GM23338 (cell line): ENCODE data around the gene GDPD4. TPM values are rescaled to one million over a fixed set of nuclear protein-coding genes. Genes with fewer than 3 reads are reported as not detected.

Source experiments
- ATAC-seq: fragments of 200-7000 bp; cut with Tn5 transposase; 3 replicates; pipeline ENCODE4 v1.9.1; 2020
- DNase-seq: peaks from one replicate; pipeline ENCODE4 v3.0.0-alpha.2; 2015; ENCODE audit warnings: low spot score
- H2AFZ ChIP-seq: fragments of 200-600 bp; sonication (generic); 2 replicates; pipeline ENCODE4 v1.8.0; 2016; ENCODE audit warnings: antibody characterized with exemption, mild to moderate bottlenecking, moderate library complexity
- H3F3A ChIP-seq: fragments of 200-600 bp; sonication (generic); replicated peaks from 2 replicates; pipeline ENCODE4 v1.8.0; 2017; ENCODE audit warnings: antibody characterized with exemption, mixed run types, low read depth
- H3K27ac ChIP-seq: fragments of 200-600 bp; sonication (generic); 2 replicates; pipeline ENCODE4 v1.6.1; 2016; ENCODE audit warnings: low read depth
- H3K27me3 ChIP-seq: fragments of 200-600 bp; sonication (generic); 2 replicates; pipeline ENCODE4 v1.8.0; 2016; ENCODE audit warnings: mild to moderate bottlenecking, mixed run types, moderate library complexity; ENCODE audit not compliant: insufficient read depth
- H3K36me3 ChIP-seq: fragments of 200-600 bp; sonication (generic); 2 replicates; pipeline ENCODE4 v1.8.0; 2016; ENCODE audit warnings: mild to moderate bottlenecking; ENCODE audit not compliant: insufficient read depth
- H3K4me1 ChIP-seq: fragments of 200-600 bp; sonication (generic); 2 replicates; pipeline ENCODE4 v1.8.0; 2016; ENCODE audit warnings: mild to moderate bottlenecking, moderate library complexity; ENCODE audit not compliant: insufficient read depth
- H3K4me2 ChIP-seq: fragments of 200-600 bp; sonication (generic); 2 replicates; pipeline ENCODE4 v1.7.1; 2017; ENCODE audit warnings: mixed run types
- H3K4me3 ChIP-seq: fragments of 200-600 bp; sonication (generic); 2 replicates; pipeline ENCODE4 v1.6.1; 2016; ENCODE audit warnings: mixed run types
- H3K79me2 ChIP-seq: fragments of 200-600 bp; sonication (generic); replicated peaks from 2 replicates; pipeline ENCODE4 v1.8.0; 2017; ENCODE audit warnings: mild to moderate bottlenecking; ENCODE audit not compliant: insufficient read depth
- H3K9me2 ChIP-seq: fragments of 200-600 bp; sonication (generic); 2 replicates; pipeline ENCODE4 v1.8.0; 2017; ENCODE audit not compliant: insufficient read depth
- H4K20me1 ChIP-seq: fragments of 200-600 bp; sonication (generic); replicated peaks from 2 replicates; pipeline ENCODE4 v1.8.0; 2017; ENCODE audit warnings: mild to moderate bottlenecking; ENCODE audit not compliant: insufficient read depth
- H3K27ac Mint-ChIP-seq: 2 replicates; pipeline ENCODE4 v1.8.0; 2020; ENCODE audit warnings: inconsistent platforms, mild to moderate bottlenecking, moderate library complexity, mixed read lengths
- H3K27me3 Mint-ChIP-seq: 3 replicates; pipeline ENCODE4 v1.8.0; 2022; ENCODE audit warnings: low read depth, mild to moderate bottlenecking, moderate library complexity, mixed read lengths, inconsistent platforms; ENCODE audit not compliant: insufficient read depth, poor library complexity
- H3K36me3 Mint-ChIP-seq: 3 replicates; pipeline ENCODE4 v1.8.0; 2021; ENCODE audit warnings: low read depth, mild to moderate bottlenecking, inconsistent platforms, moderate library complexity, mixed read lengths
- H3K4me1 Mint-ChIP-seq: 3 replicates; pipeline ENCODE4 v1.8.0; 2020; ENCODE audit warnings: mild to moderate bottlenecking, inconsistent platforms, mixed read lengths
- H3K4me3 Mint-ChIP-seq: 3 replicates; pipeline ENCODE4 v1.8.0; 2021; ENCODE audit warnings: moderate library complexity, mild to moderate bottlenecking, inconsistent platforms, mixed read lengths
- H3K9me3 Mint-ChIP-seq: 3 replicates; pipeline ENCODE4 v1.8.0; 2020; ENCODE audit warnings: moderate library complexity, mild to moderate bottlenecking, inconsistent platforms, mixed read lengths
- CREB1 ChIP-seq: fragments of 250-450 bp; sonication (Bioruptor Pico); IDR thresholded peaks from 2 replicates; pipeline ENCODE4 v1.5.0; 2020; ENCODE audit warnings: low read depth, mild to moderate bottlenecking, moderate library complexity
- EZH2 ChIP-seq: fragments of 200-600 bp; sonication (generic); IDR thresholded peaks from one replicate; pipeline ENCODE4 v1.8.0; 2017; ENCODE audit warnings: antibody characterized with exemption, mild to moderate bottlenecking, low read depth; ENCODE audit not compliant: unreplicated experiment
- EZH2phosphoT487 ChIP-seq: fragments of 200-600 bp; sonication (generic); IDR thresholded peaks from one replicate; pipeline ENCODE4 v1.8.1; 2018; ENCODE audit warnings: antibody characterized with exemption; ENCODE audit not compliant: unreplicated experiment
- JUNB ChIP-seq: IDR thresholded peaks from one replicate; pipeline ENCODE4 v1.6.1; 2016; ENCODE audit warnings: antibody characterized with exemption; ENCODE audit not compliant: unreplicated experiment
- NANOG ChIP-seq: IDR thresholded peaks from 2 replicates; pipeline ENCODE4 v1.6.1; 2016; ENCODE audit warnings: antibody characterized with exemption, borderline replicate concordance
- POLR2AphosphoS5 ChIP-seq: IDR thresholded peaks from 2 replicates; pipeline ENCODE4 v1.6.1; 2016; ENCODE audit warnings: antibody characterized with exemption, low read depth
- REST ChIP-seq: IDR thresholded peaks from one replicate; pipeline ENCODE4 v1.6.1; 2018; ENCODE audit warnings: antibody characterized with exemption; ENCODE audit not compliant: unreplicated experiment
- STAT1 ChIP-seq: IDR thresholded peaks from one replicate; pipeline ENCODE4 v1.6.1; 2016; ENCODE audit warnings: antibody characterized with exemption; ENCODE audit not compliant: unreplicated experiment
- ZNF114 ChIP-seq: fragments of 250-450 bp; sonication (Bioruptor Pico); IDR thresholded peaks from 2 replicates; pipeline ENCODE4 v1.5.0; 2020; ENCODE audit warnings: mild to moderate bottlenecking, moderate library complexity
- ZNF331 ChIP-seq: fragments of 250-450 bp; sonication (Bioruptor Pico); IDR thresholded peaks from 2 replicates; pipeline ENCODE4 v1.5.0; 2020; ENCODE audit warnings: low read depth, mild to moderate bottlenecking, moderate library complexity
- ZNF462 ChIP-seq: fragments of 250-450 bp; sonication (Bioruptor Pico); IDR thresholded peaks from 2 replicates; pipeline ENCODE4 v1.5.0; 2020; ENCODE audit warnings: mild to moderate bottlenecking, moderate library complexity
- polyA plus RNA-seq: library from polyadenylated mRNA; unstranded; fragments of >200 nt; fragmentation: Nextera tagmentation; extraction: Ambion mirVana; gene quantifications from 2 replicates; pipeline ENCODE4 v1.2.1, GENCODE V29; 2016
- total RNA-seq: library from RNA; depleted of rRNA; stranded (reverse); fragments of >200 nt; shearing (Covaris generic); gene quantifications from 2 replicates; pipeline ENCODE4 v1.2.3, GENCODE V29; 2014
- TF ChIP-seq, protein P1 (sequence below): IDR thresholded peaks from 2 replicates; pipeline ENCODE4 v1.6.1; 2016; ENCODE audit warnings: antibody characterized with exemption
- TF ChIP-seq, protein P2 (sequence below), 2 experiments: fragments of 200-600 bp in 1 of 2; sonication (generic) in 1 of 2; conservative IDR thresholded peaks; 2 replicates each; pipeline versions ENCODE4 v1.5.1 to v1.6.1; 2016 to 2017; ENCODE audit warnings: antibody characterized with exemption in 2 of 2, low read depth in 2 of 2, mild to moderate bottlenecking in 2 of 2, moderate library complexity in 1 of 2

Gene GDPD4
- total and polyA plus RNA-seq, 2 experiments from 2014 or later, result not detected

GRCh38 chr11:77223797-77224196 is 77.7 kb downstream of the GDPD4 start:
- Histone ChIP-seq H4K20me1 (no peaks in the 10 kb centered on the region), H3K79me2 (no peaks in the 10 kb centered on the region), H3K36me3 (no peaks in the 10 kb centered on the region), H3K4me1 (no peaks in the 10 kb centered on the region), H3K27me3 (no peaks in the 10 kb centered on the region), H2AFZ (no peak overlapping the region), H3K9me2 (no peaks in the 10 kb centered on the region), H3K27ac (no peak overlapping the region), H3K4me2 (no peak overlapping the region), H3F3A (no peaks in the 10 kb centered on the region), H3K4me3 (no peak overlapping the region)
- DNase-seq (no peak), ATAC-seq (no peak)
- Mint-ChIP-seq H3K27me3 (no peaks in the 10 kb centered on the region), H3K9me3 (no peaks in the 10 kb centered on the region), H3K4me1 (no peaks in the 10 kb centered on the region), H3K4me3 (no peak overlapping the region), H3K36me3 (no peaks in the 10 kb centered on the region), H3K27ac (no peak overlapping the region)
- TF ChIP-seq ZNF462 (no peak), EZH2phosphoT487 (no peak), POLR2AphosphoS5 (no peak), JUNB (no peak), REST (no peak), STAT1 (no peak), ZNF114 (CRISPR knock-in tag) (no peak), EZH2 (no peak), CREB1 (CRISPR knock-in tag) (no peak), NANOG (no peak), ZNF331 (CRISPR knock-in tag) (no peak)
- TF ChIP-seq, protein P1, sequence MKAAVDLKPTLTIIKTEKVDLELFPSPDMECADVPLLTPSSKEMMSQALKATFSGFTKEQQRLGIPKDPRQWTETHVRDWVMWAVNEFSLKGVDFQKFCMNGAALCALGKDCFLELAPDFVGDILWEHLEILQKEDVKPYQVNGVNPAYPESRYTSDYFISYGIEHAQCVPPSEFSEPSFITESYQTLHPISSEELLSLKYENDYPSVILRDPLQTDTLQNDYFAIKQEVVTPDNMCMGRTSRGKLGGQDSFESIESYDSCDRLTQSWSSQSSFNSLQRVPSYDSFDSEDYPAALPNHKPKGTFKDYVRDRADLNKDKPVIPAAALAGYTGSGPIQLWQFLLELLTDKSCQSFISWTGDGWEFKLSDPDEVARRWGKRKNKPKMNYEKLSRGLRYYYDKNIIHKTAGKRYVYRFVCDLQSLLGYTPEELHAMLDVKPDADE, result no peak
- TF ChIP-seq, protein P2, sequence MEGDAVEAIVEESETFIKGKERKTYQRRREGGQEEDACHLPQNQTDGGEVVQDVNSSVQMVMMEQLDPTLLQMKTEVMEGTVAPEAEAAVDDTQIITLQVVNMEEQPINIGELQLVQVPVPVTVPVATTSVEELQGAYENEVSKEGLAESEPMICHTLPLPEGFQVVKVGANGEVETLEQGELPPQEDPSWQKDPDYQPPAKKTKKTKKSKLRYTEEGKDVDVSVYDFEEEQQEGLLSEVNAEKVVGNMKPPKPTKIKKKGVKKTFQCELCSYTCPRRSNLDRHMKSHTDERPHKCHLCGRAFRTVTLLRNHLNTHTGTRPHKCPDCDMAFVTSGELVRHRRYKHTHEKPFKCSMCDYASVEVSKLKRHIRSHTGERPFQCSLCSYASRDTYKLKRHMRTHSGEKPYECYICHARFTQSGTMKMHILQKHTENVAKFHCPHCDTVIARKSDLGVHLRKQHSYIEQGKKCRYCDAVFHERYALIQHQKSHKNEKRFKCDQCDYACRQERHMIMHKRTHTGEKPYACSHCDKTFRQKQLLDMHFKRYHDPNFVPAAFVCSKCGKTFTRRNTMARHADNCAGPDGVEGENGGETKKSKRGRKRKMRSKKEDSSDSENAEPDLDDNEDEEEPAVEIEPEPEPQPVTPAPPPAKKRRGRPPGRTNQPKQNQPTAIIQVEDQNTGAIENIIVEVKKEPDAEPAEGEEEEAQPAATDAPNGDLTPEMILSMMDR (conservative IDR thresholded peaks at IDR 0.05; ENCODE audit: low read depth in 2 of 2), result no peak
